ENCODE measurements around the gene TLE5.

DNA sequence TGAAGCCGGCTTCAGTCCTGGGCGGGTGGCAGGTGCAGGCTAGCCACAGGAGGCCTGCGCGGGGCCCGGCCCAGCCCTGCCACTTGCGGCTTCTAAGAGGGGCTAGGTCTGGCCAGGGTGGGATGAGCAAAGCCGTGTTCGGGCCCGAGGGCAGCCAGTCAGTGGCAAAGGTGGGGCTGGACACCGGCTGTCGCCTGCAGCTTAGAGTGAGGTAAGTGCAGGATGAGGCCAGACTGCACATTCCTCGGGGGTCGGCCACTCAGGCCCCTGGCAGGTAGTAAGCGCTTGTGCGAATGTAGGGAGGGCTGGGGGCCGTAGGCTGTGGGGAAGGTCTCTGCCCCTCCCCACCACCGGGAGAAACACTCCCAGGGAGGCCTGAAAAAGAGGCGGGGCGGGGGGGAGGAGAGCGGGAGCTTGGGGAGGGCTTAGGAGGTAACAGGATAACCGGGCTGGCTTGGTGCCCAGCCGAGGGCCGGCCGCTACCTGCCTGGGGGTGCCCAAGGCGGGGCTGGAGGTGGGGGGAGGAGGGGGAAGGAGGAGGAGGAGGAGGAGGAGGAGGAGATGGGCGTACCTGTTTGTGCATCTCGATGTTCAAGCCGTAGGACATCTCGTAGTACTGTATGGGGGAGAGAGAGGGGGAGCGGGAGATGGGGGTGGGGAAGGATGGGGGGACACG, 6.4 kb downstream of the TLE5 start:
- TF ChIP-seq, protein P1, sequence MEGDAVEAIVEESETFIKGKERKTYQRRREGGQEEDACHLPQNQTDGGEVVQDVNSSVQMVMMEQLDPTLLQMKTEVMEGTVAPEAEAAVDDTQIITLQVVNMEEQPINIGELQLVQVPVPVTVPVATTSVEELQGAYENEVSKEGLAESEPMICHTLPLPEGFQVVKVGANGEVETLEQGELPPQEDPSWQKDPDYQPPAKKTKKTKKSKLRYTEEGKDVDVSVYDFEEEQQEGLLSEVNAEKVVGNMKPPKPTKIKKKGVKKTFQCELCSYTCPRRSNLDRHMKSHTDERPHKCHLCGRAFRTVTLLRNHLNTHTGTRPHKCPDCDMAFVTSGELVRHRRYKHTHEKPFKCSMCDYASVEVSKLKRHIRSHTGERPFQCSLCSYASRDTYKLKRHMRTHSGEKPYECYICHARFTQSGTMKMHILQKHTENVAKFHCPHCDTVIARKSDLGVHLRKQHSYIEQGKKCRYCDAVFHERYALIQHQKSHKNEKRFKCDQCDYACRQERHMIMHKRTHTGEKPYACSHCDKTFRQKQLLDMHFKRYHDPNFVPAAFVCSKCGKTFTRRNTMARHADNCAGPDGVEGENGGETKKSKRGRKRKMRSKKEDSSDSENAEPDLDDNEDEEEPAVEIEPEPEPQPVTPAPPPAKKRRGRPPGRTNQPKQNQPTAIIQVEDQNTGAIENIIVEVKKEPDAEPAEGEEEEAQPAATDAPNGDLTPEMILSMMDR (conservative IDR thresholded peaks at IDR 0.05; ENCODE audit: low read depth, low read length), result no peak
- TF ChIP-seq CEBPB (IDR thresholded peaks at IDR 0.05; ENCODE audit: low read depth, low read length), result no peak
- TF ChIP-seq NFE2L2 (IDR thresholded peaks at IDR 0.05; ENCODE audit: low read depth, low read length), result no peak
- TF ChIP-seq POLR2A (IDR thresholded peaks at IDR 0.05; ENCODE audit: low read depth, low read length), result no peak
- TF ChIP-seq BHLHE40 (IDR thresholded peaks at IDR 0.05; ENCODE audit: low read depth, low read length), result no peak
- no peak for TF ChIP-seq MXI1 (IDR thresholded peaks at IDR 0.05; ENCODE audit: borderline replicate concordance, low read depth, low read length)
- no peak for TF ChIP-seq MAFK (IDR thresholded peaks at IDR 0.05; ENCODE audit: low read depth, low read length)
- no peak for TF ChIP-seq RCOR1 (IDR thresholded peaks at IDR 0.05; ENCODE audit: insufficient replicate concordance, low read length)

Measured in IMR-90 (cell line).